ENCODE data around the gene CITED1.

GRCh38 chrX:72348247-72348979 is 42.7 kb upstream of the CITED1 start:
- no peak for TF ChIP-seq EZH2 (IDR thresholded peaks at IDR 0.05; ENCODE audit: borderline replicate concordance, low read length)
- no peak for TF ChIP-seq CTCF (conservative IDR thresholded peaks at IDR 0.05 in 1 of 2, IDR thresholded peaks at IDR 0.05 in 1 of 2; ENCODE audit: extremely low read depth in 1 of 2, insufficient read depth in 1 of 2, low read depth in 1 of 2, low read length in 2 of 2)
